Measurements from ENCODE around the gene HLA-F. TPM values are rescaled to one million over a fixed set of nuclear protein-coding genes. Genes with fewer than 3 reads are reported as not detected.

Gene HLA-F
- total RNA-seq, 5 donors from 2014 or later (not counting 1 experiment from before 2014, with no cell fraction given) = 600 to 951 (median 748) TPM

DNA sequence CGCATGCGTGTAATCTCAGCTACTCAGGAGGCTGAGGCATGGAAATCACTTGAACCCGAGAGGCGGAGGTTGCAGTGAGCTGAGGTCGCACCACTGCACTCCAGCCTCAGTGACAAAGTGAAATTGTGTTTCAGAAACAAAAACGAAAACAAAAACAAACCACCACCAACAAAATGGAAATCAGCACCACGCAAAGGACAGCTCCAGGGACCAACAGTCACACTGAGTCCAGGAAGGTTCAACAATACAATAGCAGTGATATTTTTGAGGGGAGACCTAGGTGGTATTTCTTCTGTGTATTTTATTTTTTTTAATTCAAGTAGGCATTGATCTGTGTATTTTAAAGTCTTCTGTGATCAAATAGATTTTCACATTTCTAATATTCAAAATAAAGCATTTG, 9.8 kb downstream of the HLA-F start:
- no peak overlapping the region for H3K4me3 Mint-ChIP-seq
- H3K4me1 ChIP-seq (ENCODE audit: control insufficient read depth in 1 of 2, extremely low read depth in 1 of 2, insufficient read depth in 2 of 2, low read length in 2 of 2) = peaks cover 0 to 18% of the 10 kb centered on the region in 2 experiments
- H3K27ac Mint-ChIP-seq = no peak overlapping the region
- H3K27me3 ChIP-seq (replicated peaks in 1 of 2; ENCODE audit: control insufficient read depth in 2 of 2, extremely low read depth in 1 of 2, insufficient read depth in 2 of 2, low read length in 1 of 2) = no peaks in the 10 kb centered on the region
- peaks cover 41 to 52% (median 44%) of the 10 kb centered on the region in 3 donors for H3K4me1 Mint-ChIP-seq
- H3K9me3 Mint-ChIP-seq = no peaks in the 10 kb centered on the region
- POLR2A ChIA-PET = interaction anchor here in 1 of 2 donors (1.1 kb wide), 1 partner anchor 25 kb away, joined by 5 read pairs; no protein-coding TSS in a partner anchor
- CTCF ChIA-PET = interaction anchor here in 1 of 2 donors (0.8 to 1.9 kb wide), 3 partner anchors 16 to 120 kb away, joined by 3 to 5 read pairs (median 3); no protein-coding TSS in a partner anchor
- DNase-seq (no peak), ATAC-seq (replicated peaks in 1 of 4) (no peak)
- 92% methylated on average over 4 of the region's 7 CpGs for WGBS (ENCODE audit: insufficient coverage)
- no peaks in the 10 kb centered on the region for H3K9me3 ChIP-seq
- peaks cover 3% of the 10 kb centered on the region for H3K36me3 Mint-ChIP-seq
- no peak overlapping the region for H3K4me3 ChIP-seq (ENCODE audit: control insufficient read depth in 1 of 2, extremely low read depth in 1 of 2, low read length in 1 of 2)
- H3K27me3 Mint-ChIP-seq = no peaks in the 10 kb centered on the region
- peaks cover 0 to 6% of the 10 kb centered on the region in 2 donors for H3K36me3 ChIP-seq (ENCODE audit: control insufficient read depth in 2 of 2, extremely low read depth in 1 of 2, insufficient read depth in 1 of 2, low read length in 1 of 2)
- H3K27ac ChIP-seq (ENCODE audit: low read length) = no peak overlapping the region

DNA sequence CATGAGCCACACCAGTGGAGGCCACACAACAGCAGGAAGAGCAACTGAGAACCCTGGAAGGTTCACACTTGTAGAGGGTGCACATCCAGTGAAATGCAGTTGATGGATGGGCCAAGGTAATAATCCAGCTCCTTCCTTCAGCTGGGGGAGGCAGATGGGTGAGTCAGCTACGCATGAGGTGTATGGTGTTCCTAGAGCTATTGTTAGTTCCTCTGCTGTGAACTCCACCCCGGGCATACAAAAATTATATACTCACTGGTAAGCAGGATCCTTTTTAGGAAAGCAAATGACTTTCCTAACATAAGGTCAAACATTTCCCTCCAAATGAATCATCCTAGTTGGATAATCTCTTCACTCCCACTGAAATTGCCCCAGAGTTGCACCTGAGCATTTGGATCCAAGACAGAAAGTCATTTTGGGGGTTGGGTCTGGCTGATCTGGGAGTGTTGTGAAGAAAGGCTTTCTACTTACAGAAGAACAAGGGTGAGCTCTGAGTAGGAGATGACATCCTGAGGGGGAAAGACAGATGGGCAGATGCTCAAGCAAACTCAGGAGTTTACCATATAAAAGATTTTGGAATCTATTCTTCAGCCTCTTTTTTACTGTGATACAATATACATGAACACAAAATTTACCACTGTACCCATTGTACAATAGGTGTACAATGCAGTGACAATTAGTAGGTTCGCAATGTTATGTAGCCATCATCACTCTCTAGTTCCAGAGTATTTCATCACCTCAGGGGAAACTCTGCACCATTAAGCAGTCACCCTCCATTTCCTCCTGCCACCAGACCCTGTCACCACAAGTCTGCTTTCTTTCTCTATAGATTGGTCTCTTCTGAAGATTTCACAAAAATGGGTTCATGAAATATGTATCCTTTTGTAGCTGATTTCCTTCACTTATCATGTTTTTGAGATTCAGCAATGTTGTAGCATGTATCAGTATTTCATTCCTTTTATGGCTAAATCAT, 11.1 kb downstream of the HLA-F start:
- Histone ChIP-seq H3K27ac (ENCODE audit: low read length) (no peak overlapping the region), H3K9me3 (no peaks in the 10 kb centered on the region), H3K27me3 (replicated peaks in 1 of 2; ENCODE audit: control insufficient read depth in 2 of 2, extremely low read depth in 1 of 2, insufficient read depth in 2 of 2, low read length in 1 of 2) (no peaks in the 10 kb centered on the region), H3K36me3 (ENCODE audit: control insufficient read depth in 2 of 2, extremely low read depth in 1 of 2, insufficient read depth in 1 of 2, low read length in 1 of 2) (no peaks in the 10 kb centered on the region), H3K4me3 (ENCODE audit: control insufficient read depth in 1 of 2, extremely low read depth in 1 of 2, low read length in 1 of 2) (no peak overlapping the region), H3K4me1 (ENCODE audit: control insufficient read depth in 1 of 2, extremely low read depth in 1 of 2, insufficient read depth in 2 of 2, low read length in 2 of 2) (peaks cover 0 to 11% of the 10 kb centered on the region in 2 experiments)
- no peak overlapping the region for H3K4me3 Mint-ChIP-seq
- CTCF ChIA-PET = interaction anchor here in 1 of 2 donors (0.9 to 1.9 kb wide), 5 partner anchors 14 to 230 kb away, joined by 3 to 5 read pairs (median 3); no protein-coding TSS in a partner anchor
- no peak overlapping the region for H3K27ac Mint-ChIP-seq
- ATAC-seq (replicated peaks in 1 of 4) (no peak), DNase-seq (no peak)
- H3K9me3 Mint-ChIP-seq = no peaks in the 10 kb centered on the region
- no peaks in the 10 kb centered on the region for H3K27me3 Mint-ChIP-seq
- WGBS (ENCODE audit: insufficient coverage) = no CpG with 5 or more reads among the region's 3 CpGs
- peaks cover 30 to 40% (median 33%) of the 10 kb centered on the region in 3 donors for H3K4me1 Mint-ChIP-seq
- H3K36me3 Mint-ChIP-seq = peaks cover 3% of the 10 kb centered on the region
- POLR2A ChIA-PET = interaction anchor here (0.5 to 0.9 kb wide), 4 partner anchors 15 to 1362 kb away, joined by 3 to 12 read pairs (median 4); no protein-coding TSS in a partner anchor

DNA sequence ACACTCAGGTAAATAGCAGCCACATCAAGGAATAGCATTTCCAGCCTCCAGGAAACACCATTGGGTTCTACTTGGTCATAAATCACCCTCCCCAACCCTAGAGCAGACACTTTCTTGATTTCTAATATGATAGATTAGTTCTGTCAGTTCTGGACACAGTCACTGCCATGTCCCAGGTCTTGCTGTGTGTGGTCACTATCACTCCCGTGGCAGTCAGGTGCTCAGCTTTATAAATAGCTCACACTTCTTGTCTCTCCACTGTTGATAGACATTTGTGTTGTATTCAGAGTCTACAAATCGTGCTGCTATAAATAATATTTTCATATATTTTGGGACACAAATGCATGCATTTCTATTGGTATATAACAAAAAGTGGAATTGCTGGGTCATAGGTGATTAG, 13.3 kb downstream of the HLA-F start:
- no peak for DNase-seq
- no CpG with 5 or more reads among the region's 2 CpGs for WGBS (ENCODE audit: insufficient coverage)
- ChIA-PET CTCF (interaction anchor here in 1 of 2 donors (0.7 to 2.0 kb wide), 4 partner anchors 12 to 124 kb away, joined by 3 to 17 read pairs (median 6); no protein-coding TSS in a partner anchor), POLR2A (interaction anchor here in 1 of 2 donors (0.7 kb wide), 1 partner anchor 1960 kb away, joined by 3 read pairs; no protein-coding TSS in a partner anchor)
- no peaks in the 10 kb centered on the region for H3K27me3 Mint-ChIP-seq
- Histone ChIP-seq H3K36me3 (ENCODE audit: control insufficient read depth in 2 of 2, extremely low read depth in 1 of 2, insufficient read depth in 1 of 2, low read length in 1 of 2) (no peaks in the 10 kb centered on the region), H3K27me3 (replicated peaks in 1 of 2; ENCODE audit: control insufficient read depth in 2 of 2, extremely low read depth in 1 of 2, insufficient read depth in 2 of 2, low read length in 1 of 2) (no peaks in the 10 kb centered on the region), H3K4me3 (ENCODE audit: control insufficient read depth in 1 of 2, extremely low read depth in 1 of 2, low read length in 1 of 2) (no peak overlapping the region), H3K9me3 (no peaks in the 10 kb centered on the region), H3K4me1 (ENCODE audit: control insufficient read depth in 1 of 2, extremely low read depth in 1 of 2, insufficient read depth in 2 of 2, low read length in 2 of 2) (no peaks in the 10 kb centered on the region), H3K27ac (ENCODE audit: low read length) (no peak overlapping the region)
- H3K4me3 Mint-ChIP-seq = no peak overlapping the region
- H3K27ac Mint-ChIP-seq = no peak overlapping the region
- no peaks in the 10 kb centered on the region for H3K9me3 Mint-ChIP-seq
- peaks cover 3% of the 10 kb centered on the region for H3K36me3 Mint-ChIP-seq
- ATAC-seq (replicated peaks in 1 of 4) = no peak
- peaks cover 8 to 18% (median 13%) of the 10 kb centered on the region in 3 donors for H3K4me1 Mint-ChIP-seq

DNA sequence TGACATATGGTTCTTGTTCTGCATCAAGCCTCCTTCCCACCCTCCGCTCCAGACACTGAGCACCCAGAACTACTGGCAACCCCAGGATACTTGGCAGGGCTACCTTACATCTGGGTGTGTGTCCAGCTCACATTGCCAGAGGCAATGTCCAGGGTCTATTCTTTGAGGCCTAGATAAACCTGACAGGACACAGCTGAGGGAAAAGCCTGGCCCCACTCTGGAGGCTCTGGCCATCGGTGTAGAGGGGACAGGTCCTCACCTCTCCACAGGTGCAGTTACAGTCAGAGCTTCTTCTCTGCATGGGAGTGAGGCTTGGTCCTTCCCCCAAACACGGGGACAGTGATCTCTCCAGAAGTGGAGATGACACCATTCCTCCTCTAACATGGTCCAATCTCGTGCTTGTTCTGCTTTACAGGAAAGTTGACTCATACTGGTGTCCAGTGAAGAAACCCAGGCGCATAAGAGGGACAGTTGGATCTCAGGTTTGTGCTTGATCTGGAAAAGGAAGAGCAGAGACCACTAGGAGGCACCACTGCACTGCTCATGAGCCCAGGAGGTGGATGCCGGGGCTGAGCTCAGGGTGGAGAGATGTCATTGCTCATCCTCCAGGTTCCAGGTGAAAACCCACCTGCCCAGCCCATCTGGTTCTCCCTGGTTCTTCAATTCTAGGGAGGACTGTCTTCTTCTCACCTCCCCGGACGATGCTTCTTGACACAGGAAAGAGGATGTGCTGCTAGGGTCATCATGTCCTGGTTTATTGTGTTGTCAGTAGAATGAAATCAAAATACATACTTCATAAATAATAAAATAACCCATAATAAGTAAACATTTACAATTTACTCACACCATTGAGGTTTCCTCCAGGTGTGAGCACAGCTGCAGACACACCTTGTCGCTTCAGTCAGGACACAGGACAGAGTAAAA, 14.7 kb downstream of the HLA-F start:
- ATAC-seq (replicated peaks in 1 of 4) (peak; percentile 77 to 91 (median 84)), DNase-seq (peak in 34 of 35 experiments; percentile 38 to 88 (median 64))
- H3K27ac Mint-ChIP-seq = no peak overlapping the region
- 48% methylated on average over 3 of the region's 9 CpGs for WGBS (ENCODE audit: insufficient coverage)
- Histone ChIP-seq H3K27me3 (replicated peaks in 1 of 2; ENCODE audit: control insufficient read depth in 2 of 2, extremely low read depth in 1 of 2, insufficient read depth in 2 of 2, low read length in 1 of 2) (no peaks in the 10 kb centered on the region), H3K9me3 (no peaks in the 10 kb centered on the region), H3K4me3 (ENCODE audit: control insufficient read depth in 1 of 2, extremely low read depth in 1 of 2, low read length in 1 of 2) (no peak overlapping the region), H3K36me3 (ENCODE audit: control insufficient read depth in 2 of 2, extremely low read depth in 1 of 2, insufficient read depth in 1 of 2, low read length in 1 of 2) (no peaks in the 10 kb centered on the region), H3K4me1 (ENCODE audit: control insufficient read depth in 1 of 2, extremely low read depth in 1 of 2, insufficient read depth in 2 of 2, low read length in 2 of 2) (no peaks in the 10 kb centered on the region), H3K27ac (ENCODE audit: low read length) (no peak overlapping the region)
- H3K36me3 Mint-ChIP-seq = peaks cover 3% of the 10 kb centered on the region
- ChIA-PET CTCF (interaction anchor here (0.6 to 2.3 kb wide), 13 partner anchors 11 to 276 kb away, joined by 3 to 27 read pairs (median 3); no protein-coding TSS in a partner anchor), POLR2A (interaction anchor here in 1 of 2 donors (1.0 kb wide), 1 partner anchor 11 kb away, joined by 3 read pairs; no protein-coding TSS in a partner anchor)
- H3K4me1 Mint-ChIP-seq = peaks cover 7 to 18% (median 7%) of the 10 kb centered on the region in 3 donors
- no peak overlapping the region for H3K4me3 Mint-ChIP-seq
- no peaks in the 10 kb centered on the region for H3K27me3 Mint-ChIP-seq
- no peaks in the 10 kb centered on the region for H3K9me3 Mint-ChIP-seq

DNA sequence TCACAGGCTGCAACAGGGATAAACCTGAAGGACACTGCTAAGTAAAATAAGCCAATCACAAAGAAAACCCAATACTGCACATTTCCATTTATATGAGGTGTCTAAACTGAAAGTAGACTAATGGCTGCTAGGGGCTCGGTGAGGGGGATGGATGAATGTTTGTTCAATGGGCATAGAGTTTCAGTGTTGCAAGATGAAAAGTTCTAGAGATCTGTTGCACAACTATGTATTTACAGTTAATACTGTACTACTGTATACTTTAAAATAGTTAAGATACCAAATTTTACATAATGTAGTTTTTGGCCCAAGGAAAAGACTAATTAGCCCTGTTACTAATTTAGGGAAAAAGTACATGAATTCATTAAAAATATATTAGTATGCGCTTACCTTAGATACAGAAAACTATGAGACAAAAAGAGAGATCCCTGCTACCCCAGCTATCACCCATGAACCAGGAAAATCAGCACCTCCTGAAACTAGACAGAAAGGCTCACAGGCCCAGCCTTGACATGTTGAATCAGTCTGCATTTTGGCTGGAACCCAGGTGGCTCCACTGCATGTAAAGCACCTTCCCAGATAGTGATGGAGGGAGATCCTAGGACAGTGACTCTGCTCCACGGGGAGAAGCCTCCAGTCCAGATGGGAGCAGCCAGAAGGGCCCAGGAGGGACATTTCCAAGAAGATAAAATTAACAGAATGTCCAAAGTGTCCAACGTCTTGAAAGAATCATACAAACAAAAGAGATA, 16.1 kb downstream of the HLA-F start:
- H3K4me1 Mint-ChIP-seq = peaks cover 6 to 13% (median 7%) of the 10 kb centered on the region in 3 donors
- peaks cover 0 to 6% of the 10 kb centered on the region in 2 donors for H3K36me3 ChIP-seq (ENCODE audit: control insufficient read depth in 2 of 2, extremely low read depth in 1 of 2, insufficient read depth in 1 of 2, low read length in 1 of 2)

More for the DNA sequence above, 16.1 kb downstream of the HLA-F start:
- Histone ChIP-seq H3K4me3 (ENCODE audit: control insufficient read depth in 1 of 2, extremely low read depth in 1 of 2, low read length in 1 of 2) (no peak overlapping the region), H3K27me3 (replicated peaks in 1 of 2; ENCODE audit: control insufficient read depth in 2 of 2, extremely low read depth in 1 of 2, insufficient read depth in 2 of 2, low read length in 1 of 2) (no peaks in the 10 kb centered on the region), H3K9me3 (no peaks in the 10 kb centered on the region), H3K27ac (ENCODE audit: low read length) (no peak overlapping the region), H3K4me1 (ENCODE audit: control insufficient read depth in 1 of 2, extremely low read depth in 1 of 2, insufficient read depth in 2 of 2, low read length in 2 of 2) (no peaks in the 10 kb centered on the region)
- no peak for ATAC-seq (replicated peaks in 1 of 4)
- Mint-ChIP-seq H3K36me3 (peaks cover 3% of the 10 kb centered on the region), H3K27me3 (no peaks in the 10 kb centered on the region), H3K27ac (no peak overlapping the region), H3K4me3 (no peak overlapping the region), H3K9me3 (no peaks in the 10 kb centered on the region)
- POLR2A ChIA-PET = no interaction called here
- WGBS (ENCODE audit: insufficient coverage) = no CpG with 5 or more reads among the region's 4 CpGs
- CTCF ChIA-PET = interaction anchor here (1.0 to 2.3 kb wide), 5 partner anchors 10 to 86 kb away, joined by 3 to 27 read pairs (median 6); no protein-coding TSS in a partner anchor
- DNase-seq = no peak
